C4-2B (cell line): ENCODE measurements around the gene MED13L.

Source experiments
- H3K27ac ChIP-seq: fragments of 450-650 bp; 2 replicates; pipeline ENCODE4 v1.5.1; 2017
- ZFX ChIP-seq: fragments of 450-650 bp; IDR thresholded peaks from 2 replicates; pipeline ENCODE4 v1.6.1; 2017
- TF ChIP-seq, protein P1 (sequence below): fragments of 450-650 bp; conservative IDR thresholded peaks from 2 replicates; pipeline ENCODE4 v1.5.1; 2017; ENCODE audit warnings: mild to moderate bottlenecking

Gene MED13L

GRCh38 chr12:116093915-116094314 is 183.6 kb downstream of the MED13L start:
- TF ChIP-seq, protein P1, sequence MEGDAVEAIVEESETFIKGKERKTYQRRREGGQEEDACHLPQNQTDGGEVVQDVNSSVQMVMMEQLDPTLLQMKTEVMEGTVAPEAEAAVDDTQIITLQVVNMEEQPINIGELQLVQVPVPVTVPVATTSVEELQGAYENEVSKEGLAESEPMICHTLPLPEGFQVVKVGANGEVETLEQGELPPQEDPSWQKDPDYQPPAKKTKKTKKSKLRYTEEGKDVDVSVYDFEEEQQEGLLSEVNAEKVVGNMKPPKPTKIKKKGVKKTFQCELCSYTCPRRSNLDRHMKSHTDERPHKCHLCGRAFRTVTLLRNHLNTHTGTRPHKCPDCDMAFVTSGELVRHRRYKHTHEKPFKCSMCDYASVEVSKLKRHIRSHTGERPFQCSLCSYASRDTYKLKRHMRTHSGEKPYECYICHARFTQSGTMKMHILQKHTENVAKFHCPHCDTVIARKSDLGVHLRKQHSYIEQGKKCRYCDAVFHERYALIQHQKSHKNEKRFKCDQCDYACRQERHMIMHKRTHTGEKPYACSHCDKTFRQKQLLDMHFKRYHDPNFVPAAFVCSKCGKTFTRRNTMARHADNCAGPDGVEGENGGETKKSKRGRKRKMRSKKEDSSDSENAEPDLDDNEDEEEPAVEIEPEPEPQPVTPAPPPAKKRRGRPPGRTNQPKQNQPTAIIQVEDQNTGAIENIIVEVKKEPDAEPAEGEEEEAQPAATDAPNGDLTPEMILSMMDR: no peak
- no peak for TF ChIP-seq ZFX
- H3K27ac ChIP-seq: no peak overlapping the region

GRCh38 chr12:116092776-116093175 is 184.7 kb downstream of the MED13L start:
- TF ChIP-seq, protein P1: no peak
- no peak for TF ChIP-seq ZFX
- H3K27ac ChIP-seq: no peak overlapping the region

DNA sequence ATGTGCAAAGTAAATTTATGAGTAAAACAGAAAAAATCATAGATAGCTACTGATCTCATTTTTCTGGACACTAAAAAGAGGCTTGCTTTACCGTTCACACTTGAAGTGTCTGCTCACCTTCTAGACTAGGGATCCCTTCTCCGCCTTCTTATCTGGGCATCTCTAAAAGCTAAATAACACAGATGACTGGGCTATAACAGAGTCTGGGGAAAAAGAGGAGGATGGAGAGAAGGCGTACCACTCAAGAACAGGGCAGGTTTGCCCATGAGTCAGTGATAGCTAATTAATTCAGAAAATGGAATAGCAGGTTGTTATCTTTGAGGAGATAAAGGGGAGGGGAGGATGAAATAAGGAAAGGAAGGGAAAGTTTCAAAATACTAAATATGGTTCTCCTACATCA is 185.3 kb downstream of the MED13L start:
- H3K27ac ChIP-seq: no peak overlapping the region
- TF ChIP-seq ZFX: no peak
- TF ChIP-seq, protein P1: no peak

DNA sequence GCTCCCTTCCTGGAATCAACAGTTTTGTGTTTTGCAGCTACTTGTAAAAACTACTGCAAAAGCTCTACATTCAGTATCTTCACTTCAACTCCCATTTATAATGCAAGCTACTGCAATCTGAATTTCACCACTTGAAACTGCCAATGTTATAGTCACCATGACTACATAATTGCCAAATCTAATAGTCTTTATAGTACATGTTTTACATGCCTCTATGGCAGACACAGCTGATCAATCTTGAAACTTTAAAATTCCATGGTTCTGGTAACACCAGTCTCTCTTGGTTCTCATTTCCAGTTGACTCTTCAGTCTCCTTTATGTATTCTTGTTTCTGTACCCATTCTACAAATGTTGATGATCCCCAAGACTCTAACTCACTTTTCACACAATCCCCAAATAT is 185.9 kb downstream of the MED13L start:
- no peak overlapping the region for H3K27ac ChIP-seq
- TF ChIP-seq, protein P1: no peak
- TF ChIP-seq ZFX: no peak

- H3K27ac ChIP-seq: no peak overlapping the region
- TF ChIP-seq ZFX: no peak
- TF ChIP-seq, protein P1: no peak
Measured at GRCh38 chr12:116090516-116090915, 187.0 kb downstream of the MED13L start.

GRCh38 chr12:116089080-116089479 is 188.4 kb downstream of the MED13L start:
- no peak overlapping the region for H3K27ac ChIP-seq
- TF ChIP-seq, protein P1: no peak
- TF ChIP-seq ZFX: no peak

DNA sequence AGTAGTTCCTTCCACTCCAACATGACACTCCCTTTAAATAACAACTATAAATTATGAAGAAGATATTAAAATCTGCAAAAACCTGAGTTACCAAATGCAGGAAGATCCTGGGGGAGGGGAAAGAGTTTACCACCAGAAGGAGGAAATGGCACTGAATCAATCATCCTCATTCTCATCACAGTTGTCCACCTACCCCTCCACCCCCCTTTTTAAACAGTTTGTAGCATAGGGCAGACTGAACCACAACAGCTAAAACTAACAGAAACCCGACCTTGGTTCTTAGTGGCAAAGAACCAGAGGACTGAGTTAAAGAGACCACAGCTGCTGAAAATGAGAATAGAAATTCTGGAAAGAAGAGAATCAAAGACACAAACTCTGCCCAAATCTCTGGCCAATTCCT is 189.5 kb downstream of the MED13L start:
- TF ChIP-seq, protein P1: no peak
- TF ChIP-seq ZFX: no peak
- no peak overlapping the region for H3K27ac ChIP-seq
